GM12865 (cell line): ENCODE measurements around the gene KCNJ6.

Experiments used
- DNase-seq: peaks from one replicate; pipeline ENCODE4 v3.0.0; 2010; ENCODE audit warnings: low read depth
- H3K4me3 ChIP-seq: 2 replicates; pipeline ENCODE4 v1.5.1; 2011; ENCODE audit warnings: mild to moderate bottlenecking, low read depth, low read length, control low read depth
- CTCF ChIP-seq: IDR thresholded peaks from 2 replicates; pipeline ENCODE4 v1.5.1; 2011; ENCODE audit warnings: low read length, control low read depth, low read depth, inconsistent platforms; ENCODE audit not compliant: insufficient read depth; ENCODE audit errors: missing control alignments

The KCNJ6 gene

GRCh38 chr21:37710546-37711285, 205.5 kb downstream of the KCNJ6 start:
- no peak for TF ChIP-seq CTCF
- no peak overlapping the region for H3K4me3 ChIP-seq
- DNase-seq = no peak

GRCh38 chr21:37704751-37705150, 211.5 kb downstream of the KCNJ6 start:
- no peak overlapping the region for H3K4me3 ChIP-seq
- TF ChIP-seq CTCF = no peak
- no peak for DNase-seq

- no peak overlapping the region for H3K4me3 ChIP-seq
- no peak for DNase-seq
- no peak for TF ChIP-seq CTCF
Observed at GRCh38 chr21:37702241-37702640, 214.0 kb downstream of the KCNJ6 start.

- H3K4me3 ChIP-seq = no peak overlapping the region
- peak; percentile 88 for DNase-seq
- peak; percentile 63 for TF ChIP-seq CTCF
Observed at GRCh38 chr21:37700641-37701202, 215.5 kb downstream of the KCNJ6 start.

- no peak for DNase-seq
- TF ChIP-seq CTCF = no peak
- no peak overlapping the region for H3K4me3 ChIP-seq
Observed at GRCh38 chr21:37699024-37699775, 217.1 kb downstream of the KCNJ6 start.

GRCh38 chr21:37696936-37697335, 219.3 kb downstream of the KCNJ6 start:
- DNase-seq = no peak
- H3K4me3 ChIP-seq = no peak overlapping the region
- TF ChIP-seq CTCF = no peak
